MM.1S (cell line): ENCODE data around the gene MCEMP1.

Experiments used
- DNase-seq: peaks from one replicate; pipeline ENCODE4 v3.0.0-alpha.2; 2015
- H2AFZ ChIP-seq: fragments of 300-600 bp; sonication (generic); 2 replicates; pipeline ENCODE4 v1.6.0; 2016; ENCODE audit warnings: antibody characterized with exemption, low read length
- H3F3A ChIP-seq: fragments of 300-600 bp; sonication (generic); 2 replicates; pipeline ENCODE4 v1.6.1; 2016; ENCODE audit warnings: mild to moderate bottlenecking, antibody characterized with exemption, low read length, moderate library complexity, mixed read lengths; ENCODE audit not compliant: insufficient read depth
- H3K27ac ChIP-seq: fragments of 300-600 bp; sonication (generic); 2 replicates; pipeline ENCODE4 v1.5.1; 2016; ENCODE audit warnings: mild to moderate bottlenecking, low read length
- H3K27me3 ChIP-seq: fragments of 300-600 bp; sonication (generic); replicated peaks from 2 replicates; pipeline ENCODE4 v1.6.0; 2016; ENCODE audit warnings: low read length; ENCODE audit not compliant: insufficient read depth
- H3K36me3 ChIP-seq: fragments of 300-600 bp; sonication (generic); replicated peaks from 2 replicates; pipeline ENCODE4 v1.6.1; 2016; ENCODE audit warnings: mild to moderate bottlenecking, low read length, mixed read lengths; ENCODE audit not compliant: insufficient read depth
- H3K4me1 ChIP-seq: fragments of 300-600 bp; sonication (generic); 2 replicates; pipeline ENCODE4 v1.6.1; 2016; ENCODE audit warnings: low read length, mixed read lengths
- H3K4me2 ChIP-seq: fragments of 300-600 bp; sonication (generic); 2 replicates; pipeline ENCODE4 v1.6.0; 2016; ENCODE audit warnings: low read depth, low read length
- H3K4me3 ChIP-seq: fragments of 300-600 bp; sonication (generic); 2 replicates; pipeline ENCODE4 v1.5.1; 2016; ENCODE audit warnings: low read length, mixed read lengths
- H3K79me2 ChIP-seq: fragments of 300-600 bp; sonication (generic); 2 replicates; pipeline ENCODE4 v1.6.1; 2016; ENCODE audit warnings: mixed run types, low read length, mixed read lengths
- H3K9ac ChIP-seq: fragments of 300-600 bp; sonication (generic); 2 replicates; pipeline ENCODE4 v1.6.1; 2016; ENCODE audit warnings: low read length, mixed read lengths
- H3K9me2 ChIP-seq: fragments of 300-600 bp; sonication (generic); replicated peaks from 2 replicates; pipeline ENCODE4 v1.6.1; 2016; ENCODE audit warnings: mild to moderate bottlenecking, low read length, mixed read lengths; ENCODE audit not compliant: insufficient read depth
- H3K9me3 ChIP-seq: fragments of 300-600 bp; sonication (generic); replicated peaks from 2 replicates; pipeline ENCODE4 v1.6.1; 2016; ENCODE audit warnings: mild to moderate bottlenecking, low read length, mixed read lengths; ENCODE audit not compliant: insufficient read depth
- H4K20me1 ChIP-seq: fragments of 300-600 bp; sonication (generic); 2 replicates; pipeline ENCODE4 v1.6.1; 2016; ENCODE audit warnings: mild to moderate bottlenecking, low read length, moderate library complexity, mixed read lengths; ENCODE audit not compliant: insufficient read depth
- CTCF ChIP-seq: fragments of 300-600 bp; sonication (generic); IDR thresholded peaks from 2 replicates; pipeline ENCODE4 v1.5.1; 2016; ENCODE audit warnings: antibody characterized with exemption, low read length, mixed read lengths
- EZH2 ChIP-seq: fragments of 300-600 bp; sonication (generic); optimal IDR thresholded peaks from 2 replicates; pipeline ENCODE3; 2017; ENCODE audit warnings: low read depth, mild to moderate bottlenecking, antibody characterized with exemption, low read length, mixed read lengths
- EZH2phosphoT487 ChIP-seq: fragments of 300-600 bp; sonication (generic); IDR thresholded peaks from 2 replicates; pipeline ENCODE4 v1.6.1; 2018; ENCODE audit warnings: antibody characterized with exemption, low read length

Gene MCEMP1

GRCh38 chr19:7692417-7693088 is 15.7 kb downstream of the MCEMP1 start:
- Histone ChIP-seq H3F3A (no peaks in the 10 kb centered on the region), H3K36me3 (no peaks in the 10 kb centered on the region), H3K27me3 (peaks cover 83% of the 10 kb centered on the region), H3K27ac (no peak overlapping the region), H3K4me2 (no peak overlapping the region), H4K20me1 (no peaks in the 10 kb centered on the region), H3K4me3 (no peak overlapping the region), H3K4me1 (no peaks in the 10 kb centered on the region), H3K79me2 (no peaks in the 10 kb centered on the region), H3K9ac (no peak overlapping the region), H3K9me2 (no peaks in the 10 kb centered on the region), H2AFZ (no peak overlapping the region), H3K9me3 (no peaks in the 10 kb centered on the region)
- TF ChIP-seq CTCF (no peak), EZH2 (no peak), EZH2phosphoT487 (no peak)
- DNase-seq: no peak

- Histone ChIP-seq H3K79me2 (no peaks in the 10 kb centered on the region), H3F3A (no peaks in the 10 kb centered on the region), H3K9ac (no peak overlapping the region), H3K4me2 (no peak overlapping the region), H3K27me3 (peaks cover 91% of the 10 kb centered on the region), H3K9me3 (no peaks in the 10 kb centered on the region), H3K36me3 (no peaks in the 10 kb centered on the region), H2AFZ (no peak overlapping the region), H3K4me1 (no peaks in the 10 kb centered on the region), H3K9me2 (no peaks in the 10 kb centered on the region), H3K4me3 (no peak overlapping the region), H3K27ac (no peak overlapping the region), H4K20me1 (no peaks in the 10 kb centered on the region)
- TF ChIP-seq CTCF: no peak
- no peak for TF ChIP-seq EZH2phosphoT487
- TF ChIP-seq EZH2: no peak
- no peak for DNase-seq
These were observed 17.6 kb downstream of the MCEMP1 start for GRCh38 chr19:7694499-7694898.

GRCh38 chr19:7697721-7698287 is 20.9 kb downstream of the MCEMP1 start:
- Histone ChIP-seq H3K9me2 (no peaks in the 10 kb centered on the region), H3K27ac (no peak overlapping the region), H3K4me1 (no peaks in the 10 kb centered on the region), H3K9ac (no peak overlapping the region), H3K36me3 (no peaks in the 10 kb centered on the region), H4K20me1 (no peaks in the 10 kb centered on the region), H3K4me3 (no peak overlapping the region), H3K4me2 (no peak overlapping the region), H3F3A (no peaks in the 10 kb centered on the region), H3K9me3 (no peaks in the 10 kb centered on the region), H3K27me3 (peaks cover 88% of the 10 kb centered on the region), H3K79me2 (no peaks in the 10 kb centered on the region), H2AFZ (no peak overlapping the region)
- TF ChIP-seq EZH2: no peak
- TF ChIP-seq EZH2phosphoT487: no peak
- TF ChIP-seq CTCF: no peak
- no peak for DNase-seq
